GM18526 (cell line): ENCODE measurements around the gene PAQR9.

Experiments used
- POLR2A ChIP-seq: IDR thresholded peaks from 3 replicates; pipeline ENCODE4 v1.6.1; 2011; ENCODE audit not compliant: insufficient read length; ENCODE audit errors: extremely low read depth

The PAQR9 gene

GRCh38 chr3:142914286-142914811 is 49.1 kb downstream of the PAQR9 start:
- no peak for TF ChIP-seq POLR2A

GRCh38 chr3:142913432-142913831 is 50.0 kb downstream of the PAQR9 start:
- TF ChIP-seq POLR2A: no peak

- TF ChIP-seq POLR2A: no peak
These were observed 50.9 kb downstream of the PAQR9 start for GRCh38 chr3:142912402-142913172.
